Mesodermal cell (in vitro differentiated cells): ENCODE measurements around the gene STRBP. TPM values are rescaled to one million over a fixed set of nuclear protein-coding genes. Genes with fewer than 3 reads are reported as not detected.

Experiments used
- H3K27ac ChIP-seq: 2 replicates; pipeline ENCODE4 v1.7.0; 2013; ENCODE audit warnings: mild to moderate bottlenecking, low read depth, low read length, moderate library complexity; ENCODE audit not compliant: severe bottlenecking
- H3K36me3 ChIP-seq: 2 replicates; pipeline ENCODE4 v1.7.1; 2013; ENCODE audit warnings: mild to moderate bottlenecking, low read length, moderate library complexity; ENCODE audit not compliant: control insufficient read depth, insufficient read depth
- H3K4me1 ChIP-seq: one replicate; pipeline ENCODE4 v1.7.1; 2013; ENCODE audit warnings: mild to moderate bottlenecking, low read length; ENCODE audit not compliant: insufficient read depth, control insufficient read depth, poor library complexity, severe bottlenecking
- H3K4me3 ChIP-seq: 2 replicates; pipeline ENCODE4 v1.7.0; 2013; ENCODE audit warnings: low read length, control low read depth, mild to moderate bottlenecking; ENCODE audit not compliant: insufficient read depth, poor library complexity, severe bottlenecking; ENCODE audit errors: extremely low read depth
- H3K9me3 ChIP-seq: 2 replicates; pipeline ENCODE4 v1.7.1; 2013; ENCODE audit warnings: mild to moderate bottlenecking, low read length, moderate library complexity; ENCODE audit not compliant: control insufficient read depth
- WGBS, 2 experiments: methylation state at CpG; one replicate each; pipeline ENCODE4 v1.1.5; 2013; ENCODE audit warnings: missing lambda C conversion rate in 2 of 2; ENCODE audit not compliant: insufficient coverage in 2 of 2; 5-methylcytosine and 5-hydroxymethylcytosine counted together
- polyA plus RNA-seq, 2 experiments: library from polyadenylated mRNA; stranded (reverse); fragments of 50-300 nt; gene quantifications; one replicate each; pipeline ENCODE4 v1.2.3, GENCODE V29; 2013

Gene STRBP
- 23.7 TPM for polyA plus RNA-seq (2013, experiment 1 of 2)
- polyA plus RNA-seq (2013, experiment 2 of 2) = 23.0 TPM

DNA sequence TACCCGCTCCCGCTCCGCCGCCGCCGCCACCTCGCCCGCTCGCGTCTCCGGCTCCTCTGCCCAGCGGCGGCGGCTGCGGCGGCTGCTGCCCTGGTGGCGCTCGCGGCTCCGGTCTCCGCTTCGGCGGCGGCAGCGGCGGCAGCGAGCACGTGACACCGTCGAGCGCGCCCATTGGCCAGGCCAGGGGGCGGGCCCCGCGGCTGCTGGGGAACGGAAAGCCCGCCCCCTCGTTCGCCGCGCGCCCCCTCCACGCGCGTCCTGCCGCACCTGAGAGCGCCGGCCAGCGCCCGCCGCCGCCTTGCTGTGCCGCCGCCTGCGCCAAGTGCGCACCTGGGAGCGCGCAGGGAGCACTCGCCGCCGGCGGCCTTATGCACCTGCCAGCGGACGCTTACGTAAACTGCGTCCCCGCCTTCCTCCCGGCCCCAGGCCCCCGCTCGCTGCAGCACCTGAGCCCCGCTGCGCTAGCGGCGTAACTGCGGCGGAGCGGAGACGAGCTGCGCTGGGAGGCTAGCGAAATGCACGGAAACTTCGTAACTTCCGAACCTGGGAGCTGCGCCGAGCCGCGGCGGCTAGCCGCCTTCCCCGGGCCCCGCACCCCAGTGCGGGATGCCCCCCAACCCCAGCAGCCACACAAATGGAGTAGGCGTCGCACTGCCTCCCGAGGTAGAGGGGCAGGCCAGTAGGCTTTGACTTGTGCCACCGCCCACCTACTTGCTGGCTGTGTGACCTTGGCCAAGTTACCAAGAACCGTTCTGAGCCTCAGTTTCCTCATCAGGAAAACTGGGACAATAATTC is at the start of gene STRBP:
TSS of gene STRBP (minus strand) at position 122 of the 795 bp plus-strand sequence. CDS start 84,452 bp downstream, outside the sequence.
- H3K9me3 ChIP-seq = no peaks in the 10 kb centered on the region
- no peak within 1 kb of the TSS for H3K27ac ChIP-seq
- H3K4me1 ChIP-seq = peaks cover 5% of the 10 kb centered on the region
- no peaks in the 10 kb centered on the region for H3K36me3 ChIP-seq
- peak within 1 kb of the TSS; percentile 87 for H3K4me3 ChIP-seq
- WGBS, 2 experiments = 0 to 1% methylated on average over 85 to 91 of the region's 97 CpGs

DNA sequence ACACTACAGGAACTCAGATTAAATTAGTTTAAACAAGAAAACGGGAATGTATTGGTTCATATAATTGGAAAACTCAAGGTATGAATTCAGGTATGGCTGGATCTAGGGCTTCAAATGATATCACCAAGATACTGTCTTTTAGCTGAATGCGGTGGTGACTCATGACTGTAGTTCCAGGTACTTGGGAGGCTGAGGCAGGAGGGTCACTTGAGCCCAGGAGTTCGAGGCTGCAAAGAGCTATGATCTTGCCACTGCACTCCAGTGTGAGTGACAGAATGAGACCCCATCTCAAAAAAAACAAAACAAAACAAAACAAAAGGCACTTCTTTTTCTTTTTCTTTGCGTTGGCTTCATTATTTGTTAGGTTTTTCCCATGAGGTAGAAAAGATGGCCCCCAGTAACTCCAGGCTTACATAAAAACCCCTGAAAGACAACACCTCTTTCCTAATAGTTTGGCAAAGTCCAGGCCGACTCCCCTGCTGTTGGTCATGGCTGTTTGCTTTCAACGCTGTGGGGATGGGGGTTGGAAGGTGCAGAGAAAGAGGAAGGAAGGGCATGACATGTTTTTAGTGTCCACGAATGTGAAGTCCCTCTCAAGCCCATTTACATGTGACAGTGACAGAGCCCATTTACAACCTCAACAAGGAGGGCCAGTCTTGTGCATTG is 47.8 kb upstream of the STRBP start:
- no peak overlapping the region for H3K27ac ChIP-seq
- WGBS, 2 experiments = 71 to 100% methylated on average over 1 to 3 of the region's 7 CpGs
- no peaks in the 10 kb centered on the region for H3K9me3 ChIP-seq
- H3K4me1 ChIP-seq = peaks cover 8% of the 10 kb centered on the region
- H3K36me3 ChIP-seq = no peaks in the 10 kb centered on the region
- no peak overlapping the region for H3K4me3 ChIP-seq

DNA sequence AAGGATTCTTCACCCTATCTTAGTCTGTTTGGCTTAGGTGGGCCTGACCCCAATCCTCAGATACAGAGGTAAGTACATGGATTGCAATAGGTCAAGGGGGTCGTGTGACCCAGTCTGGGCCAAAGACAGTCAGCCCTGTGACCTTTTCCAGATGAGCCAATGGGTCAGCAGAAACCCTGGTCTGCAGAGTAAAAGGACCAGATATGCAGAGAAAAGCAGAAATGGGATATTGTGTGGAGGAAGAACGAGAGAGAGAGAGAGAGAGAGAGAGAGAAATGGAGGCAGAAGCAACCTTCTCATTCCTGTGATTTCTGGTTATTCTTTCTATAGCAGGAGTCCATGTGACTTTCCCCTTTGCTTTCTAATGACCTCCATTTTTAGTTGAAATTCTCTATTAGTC is 47.2 kb upstream of the STRBP start:
- Histone ChIP-seq H3K9me3 (no peaks in the 10 kb centered on the region), H3K36me3 (no peaks in the 10 kb centered on the region), H3K4me3 (no peak overlapping the region), H3K4me1 (peaks cover 8% of the 10 kb centered on the region), H3K27ac (no peak overlapping the region)
- 100% methylated on average over 1 of the region's 2 CpGs for WGBS, 2 experiments

DNA sequence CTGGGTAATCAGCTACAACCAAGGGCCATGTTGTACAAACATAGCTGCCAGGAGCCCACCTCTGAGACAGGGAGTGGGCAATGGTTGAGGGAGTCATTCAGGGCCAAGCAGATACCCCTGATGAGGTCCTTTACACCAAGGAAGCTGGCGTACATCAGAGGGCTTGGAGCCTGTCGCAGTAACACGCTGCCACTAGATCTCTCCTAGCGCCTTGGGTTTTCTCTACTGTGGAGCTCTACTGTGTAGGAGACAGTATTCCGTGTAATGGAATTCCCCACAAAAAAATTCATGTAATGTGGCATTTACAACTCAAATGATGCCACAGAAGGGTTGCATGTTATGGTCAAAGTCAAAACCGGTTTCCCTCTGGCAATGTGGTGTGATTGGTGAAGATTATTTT is 46.2 kb upstream of the STRBP start:
- WGBS, 2 experiments = 100% methylated on average over 4 of the region's 6 CpGs
- Histone ChIP-seq H3K9me3 (no peaks in the 10 kb centered on the region), H3K27ac (no peak overlapping the region), H3K4me3 (no peak overlapping the region), H3K4me1 (peaks cover 8% of the 10 kb centered on the region), H3K36me3 (no peaks in the 10 kb centered on the region)

DNA sequence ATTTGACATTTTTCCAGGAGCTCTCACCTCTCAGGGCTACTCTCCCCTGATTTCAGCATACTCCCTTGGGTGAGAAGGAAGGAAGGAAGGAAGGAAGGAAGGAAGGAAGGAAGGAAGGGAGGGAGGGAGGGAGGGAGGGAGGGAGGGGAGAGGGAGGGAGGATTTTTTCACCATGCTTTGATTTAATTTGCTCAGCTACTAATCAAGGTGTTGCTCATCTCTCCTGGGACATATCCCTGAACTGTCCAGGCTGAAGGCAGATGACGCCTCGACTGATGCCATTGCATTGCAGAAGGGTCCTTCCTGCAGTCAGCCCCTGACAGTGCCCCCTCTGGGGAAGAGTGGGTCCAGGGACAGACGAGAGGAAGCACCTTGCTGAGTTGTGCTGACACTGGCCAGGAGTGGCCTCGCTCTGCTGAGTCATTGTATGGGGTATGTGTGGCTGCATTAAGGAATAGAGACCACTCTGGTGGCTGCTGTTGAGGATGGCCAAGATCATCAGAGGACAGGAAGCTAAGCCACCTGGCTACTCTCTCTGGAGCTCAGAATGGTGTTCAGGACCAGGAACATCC is 44.0 kb upstream of the STRBP start:
- WGBS, 2 experiments = 91 to 94% methylated on average over 2 to 4 of the region's 4 CpGs
- no peaks in the 10 kb centered on the region for H3K4me1 ChIP-seq
- H3K9me3 ChIP-seq = no peaks in the 10 kb centered on the region
- no peak overlapping the region for H3K27ac ChIP-seq
- no peak overlapping the region for H3K4me3 ChIP-seq
- no peaks in the 10 kb centered on the region for H3K36me3 ChIP-seq

DNA sequence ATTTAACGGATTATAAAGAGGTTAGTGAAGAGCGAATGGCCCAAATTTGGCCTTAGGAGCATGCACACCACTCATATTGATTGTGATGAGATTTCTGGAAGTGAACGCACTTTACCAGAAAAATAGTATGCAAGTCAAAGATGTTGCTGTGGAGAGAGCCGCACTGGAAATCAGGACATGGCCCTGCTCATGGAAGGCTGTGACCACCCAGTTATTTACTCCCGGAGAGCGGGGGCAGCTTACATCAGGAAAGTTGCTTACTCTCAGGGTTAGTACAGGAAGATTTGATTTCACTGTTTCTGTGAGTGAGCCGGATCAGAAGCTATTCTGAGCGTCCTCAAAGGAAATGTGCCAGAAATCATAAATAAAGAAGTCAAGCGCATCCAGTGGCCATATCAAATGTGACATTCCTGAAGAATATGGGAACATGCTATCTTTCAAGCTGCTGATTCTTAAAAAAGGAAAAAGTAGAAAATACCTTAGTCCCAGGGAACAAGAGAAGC is 42.9 kb upstream of the STRBP start:
- no peaks in the 10 kb centered on the region for H3K9me3 ChIP-seq
- no peaks in the 10 kb centered on the region for H3K36me3 ChIP-seq
- 97% methylated on average over 8 to 9 of the region's 9 CpGs for WGBS, 2 experiments

DNA sequence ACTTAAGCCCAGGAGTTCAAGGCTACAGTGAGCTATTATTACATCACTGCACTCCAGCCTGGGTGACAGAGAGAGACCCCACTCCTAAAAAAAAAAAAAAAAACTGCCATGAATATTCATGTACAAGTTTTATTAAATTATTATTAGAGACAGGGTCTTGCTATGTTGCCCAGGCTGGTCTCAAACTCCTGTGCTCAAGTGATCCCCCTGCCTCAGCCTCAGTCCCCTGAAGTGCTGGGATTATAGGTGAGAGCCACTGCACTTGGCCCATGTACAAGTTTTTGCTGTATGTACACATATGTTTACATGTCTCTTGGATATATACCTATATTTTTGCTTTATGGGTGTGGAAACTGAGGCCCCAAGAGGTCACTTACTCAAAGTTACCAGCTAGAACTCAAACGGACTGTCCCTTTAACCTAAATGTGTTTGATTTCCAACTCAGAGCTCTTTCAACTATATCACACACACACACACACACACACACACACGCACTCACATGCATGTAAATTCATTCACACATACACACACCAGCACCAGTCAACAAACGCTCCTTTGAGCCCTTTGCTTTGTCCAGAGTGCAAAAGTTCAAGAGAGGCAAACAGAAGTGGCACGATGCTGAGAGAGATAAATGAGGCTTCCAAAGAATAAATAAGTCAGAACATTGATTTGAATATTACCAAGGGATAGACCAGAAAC is 42.3 kb upstream of the STRBP start:
- 85 to 92% methylated on average over 2 to 4 of the region's 4 CpGs for WGBS, 2 experiments
- Histone ChIP-seq H3K27ac (no peak overlapping the region), H3K9me3 (no peaks in the 10 kb centered on the region), H3K36me3 (no peaks in the 10 kb centered on the region), H3K4me3 (no peak overlapping the region), H3K4me1 (no peaks in the 10 kb centered on the region)

More for the DNA sequence above, 42.9 kb upstream of the STRBP start:
- Histone ChIP-seq H3K4me1 (no peaks in the 10 kb centered on the region), H3K4me3 (no peak overlapping the region), H3K27ac (no peak overlapping the region)

DNA sequence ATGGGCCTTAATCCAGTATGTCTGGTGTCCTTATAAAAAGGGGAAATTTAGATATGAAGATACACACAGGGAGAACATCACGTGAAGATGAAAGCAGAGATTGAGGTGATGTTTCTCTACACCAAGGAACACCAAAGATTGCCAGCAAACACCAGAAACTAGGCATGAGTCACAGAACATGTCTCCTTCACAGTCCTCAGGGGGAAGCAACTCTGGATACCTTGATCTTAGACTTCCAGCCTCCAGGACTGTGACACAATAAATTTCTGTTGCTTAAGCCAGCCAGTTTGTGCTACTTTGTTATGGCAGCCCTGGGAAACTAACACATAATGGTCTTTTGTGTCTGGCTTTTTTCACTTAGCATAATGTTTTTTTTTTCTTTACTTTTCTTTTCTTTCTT is 41.2 kb upstream of the STRBP start:
- Histone ChIP-seq H3K9me3 (no peaks in the 10 kb centered on the region), H3K36me3 (no peaks in the 10 kb centered on the region), H3K4me1 (no peaks in the 10 kb centered on the region), H3K4me3 (no peak overlapping the region), H3K27ac (no peak overlapping the region)
- WGBS, 2 experiments = 80% methylated on average over 1 of the region's 1 CpG; no CpG with 5 or more reads in 1 of the 2 experiments

DNA sequence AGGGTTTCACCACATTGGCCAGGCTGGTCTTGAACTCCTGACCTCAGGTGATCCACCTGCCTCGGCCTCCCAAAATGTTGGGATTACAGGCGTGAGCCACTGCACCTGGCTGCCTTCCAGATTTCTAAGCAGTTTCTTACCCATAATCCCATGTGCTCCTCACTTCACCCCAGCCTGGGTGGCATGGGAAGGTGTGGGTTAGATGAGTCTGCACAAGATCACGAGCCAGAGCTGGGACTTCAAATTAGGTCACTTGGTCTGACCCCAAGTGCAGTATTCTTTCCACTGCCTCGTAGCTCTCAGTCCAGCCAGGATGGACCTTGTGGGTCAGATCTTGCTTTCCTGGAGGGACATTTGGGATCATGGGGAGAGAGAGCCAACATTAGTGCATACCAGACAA is 37.5 kb upstream of the STRBP start:
- Histone ChIP-seq H3K4me3 (no peak overlapping the region), H3K36me3 (no peaks in the 10 kb centered on the region), H3K9me3 (no peaks in the 10 kb centered on the region), H3K27ac (no peak overlapping the region), H3K4me1 (no peaks in the 10 kb centered on the region)
- WGBS, 2 experiments = 89 to 92% methylated on average over 2 of the region's 4 CpGs

DNA sequence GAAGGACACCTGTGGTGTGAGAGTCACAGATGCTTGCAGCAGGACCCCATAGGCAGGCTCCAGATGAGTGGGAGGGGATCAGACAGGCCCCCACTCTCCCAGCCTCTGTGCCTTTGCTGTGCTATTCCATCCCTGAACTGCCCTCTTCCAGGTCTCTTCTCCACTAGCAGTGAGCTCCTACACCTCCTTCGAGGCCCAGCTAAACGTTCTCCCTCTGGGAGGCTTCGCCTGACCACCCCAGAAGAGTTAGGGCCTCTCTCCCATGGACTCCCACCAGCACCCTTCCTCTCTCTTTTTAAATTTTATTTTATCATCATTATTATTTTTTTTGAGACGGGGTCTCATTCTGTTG is 35.9 kb upstream of the STRBP start:
- Histone ChIP-seq H3K36me3 (no peaks in the 10 kb centered on the region), H3K27ac (no peak overlapping the region), H3K9me3 (no peaks in the 10 kb centered on the region), H3K4me3 (no peak overlapping the region), H3K4me1 (no peaks in the 10 kb centered on the region)
- WGBS, 2 experiments = 86 to 95% methylated on average over 2 to 3 of the region's 4 CpGs
